ENCODE data around the gene SYNE1.

Gene SYNE1

DNA sequence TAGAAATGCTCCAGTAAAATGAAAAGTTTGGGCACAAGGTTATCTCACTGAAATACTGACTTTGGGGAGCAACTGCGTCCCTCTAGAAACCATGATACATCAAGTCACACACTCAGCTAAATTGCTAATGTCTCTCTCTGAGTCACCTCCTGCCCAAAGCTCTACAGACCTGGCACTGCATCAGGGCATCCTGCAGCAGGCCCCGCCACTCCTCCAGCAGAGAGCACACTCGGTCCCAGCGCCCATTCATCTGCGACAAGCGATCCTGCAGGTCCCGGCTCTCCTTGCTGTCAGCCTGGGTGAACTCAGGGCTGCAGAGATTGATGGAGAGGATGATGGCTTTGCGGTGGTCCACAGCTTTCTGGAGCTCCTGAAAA, 500.7 kb downstream of the SYNE1 start:
- H3K9me3 ChIP-seq: no peaks in the 10 kb centered on the region
- no peak overlapping the region for H3K27ac ChIP-seq
- TF ChIP-seq, protein P1, sequence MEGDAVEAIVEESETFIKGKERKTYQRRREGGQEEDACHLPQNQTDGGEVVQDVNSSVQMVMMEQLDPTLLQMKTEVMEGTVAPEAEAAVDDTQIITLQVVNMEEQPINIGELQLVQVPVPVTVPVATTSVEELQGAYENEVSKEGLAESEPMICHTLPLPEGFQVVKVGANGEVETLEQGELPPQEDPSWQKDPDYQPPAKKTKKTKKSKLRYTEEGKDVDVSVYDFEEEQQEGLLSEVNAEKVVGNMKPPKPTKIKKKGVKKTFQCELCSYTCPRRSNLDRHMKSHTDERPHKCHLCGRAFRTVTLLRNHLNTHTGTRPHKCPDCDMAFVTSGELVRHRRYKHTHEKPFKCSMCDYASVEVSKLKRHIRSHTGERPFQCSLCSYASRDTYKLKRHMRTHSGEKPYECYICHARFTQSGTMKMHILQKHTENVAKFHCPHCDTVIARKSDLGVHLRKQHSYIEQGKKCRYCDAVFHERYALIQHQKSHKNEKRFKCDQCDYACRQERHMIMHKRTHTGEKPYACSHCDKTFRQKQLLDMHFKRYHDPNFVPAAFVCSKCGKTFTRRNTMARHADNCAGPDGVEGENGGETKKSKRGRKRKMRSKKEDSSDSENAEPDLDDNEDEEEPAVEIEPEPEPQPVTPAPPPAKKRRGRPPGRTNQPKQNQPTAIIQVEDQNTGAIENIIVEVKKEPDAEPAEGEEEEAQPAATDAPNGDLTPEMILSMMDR (IDR thresholded peaks at IDR 0.05): no peak
- H3K4me3 ChIP-seq (ENCODE audit: low read depth in 1 of 2, low read length in 1 of 2): no peak overlapping the region
- H3K36me3 ChIP-seq: peaks cover 97% of the 10 kb centered on the region
- H3K27me3 ChIP-seq: no peaks in the 10 kb centered on the region
- H3K4me1 ChIP-seq (ENCODE audit: control insufficient read depth in 1 of 2, insufficient read depth in 1 of 2, low read depth in 1 of 2, low read length in 1 of 2): no peaks in the 10 kb centered on the region

DNA sequence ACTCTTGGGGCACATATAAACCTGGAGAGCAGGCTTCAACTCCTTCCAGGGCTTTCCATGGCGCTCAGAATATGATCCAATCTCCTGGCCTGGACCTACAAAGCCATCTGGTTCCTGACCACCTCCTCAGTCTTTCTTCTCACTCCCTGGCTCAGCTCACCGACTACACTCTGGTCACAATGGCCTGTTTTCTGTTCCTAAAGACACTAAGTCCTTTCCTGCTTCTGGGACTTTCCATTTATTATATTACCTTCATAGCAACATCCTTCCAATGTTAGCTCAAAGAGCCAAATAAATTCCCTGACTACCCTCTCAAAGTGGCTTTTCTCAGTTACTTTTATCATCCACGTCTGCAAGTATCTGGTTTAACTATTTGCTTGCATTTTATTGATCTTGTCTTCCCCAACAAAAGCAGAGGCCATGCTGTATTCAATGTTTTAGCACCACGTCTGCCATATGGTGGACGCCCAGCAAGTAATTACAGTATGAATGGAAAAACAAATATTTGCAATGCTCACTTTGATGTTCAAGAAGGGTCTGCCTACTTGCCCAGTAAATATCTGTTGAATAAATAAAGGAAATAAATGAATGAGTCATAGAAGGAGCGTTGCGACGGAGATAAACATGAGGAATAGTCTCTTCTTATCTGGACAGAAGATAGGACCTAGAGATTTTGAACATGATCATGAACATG, 501.3 kb downstream of the SYNE1 start:
- peaks cover 97% of the 10 kb centered on the region for H3K36me3 ChIP-seq
- H3K4me1 ChIP-seq (ENCODE audit: control insufficient read depth in 1 of 2, insufficient read depth in 1 of 2, low read depth in 1 of 2, low read length in 1 of 2): no peaks in the 10 kb centered on the region
- TF ChIP-seq, protein P1 (IDR thresholded peaks at IDR 0.05): no peak
- no peak overlapping the region for H3K4me3 ChIP-seq (ENCODE audit: low read depth in 1 of 2, low read length in 1 of 2)
- no peaks in the 10 kb centered on the region for H3K9me3 ChIP-seq
- no peaks in the 10 kb centered on the region for H3K27me3 ChIP-seq
- no peak overlapping the region for H3K27ac ChIP-seq

DNA sequence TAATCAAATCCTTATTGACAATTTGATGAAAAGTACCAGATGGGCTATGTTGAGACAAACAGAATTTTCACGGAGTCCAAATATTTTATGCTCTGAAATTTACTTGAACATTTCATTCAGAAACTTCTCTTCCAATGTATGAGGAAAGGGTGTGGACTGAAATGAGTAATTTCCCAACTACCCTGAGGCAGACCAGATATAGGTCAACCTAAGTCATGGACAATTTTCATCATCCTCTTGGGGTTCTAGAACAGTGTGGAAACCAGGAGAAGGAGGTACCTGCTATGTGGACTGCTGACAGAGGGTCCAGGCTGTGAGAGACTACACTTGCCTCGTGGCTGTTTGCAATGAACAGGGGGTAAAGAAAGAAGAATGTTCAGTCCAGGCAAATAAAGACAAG, 506.7 kb downstream of the SYNE1 start:
- no peaks in the 10 kb centered on the region for H3K9me3 ChIP-seq
- no peaks in the 10 kb centered on the region for H3K27me3 ChIP-seq
- TF ChIP-seq, protein P1 (IDR thresholded peaks at IDR 0.05): no peak
- H3K4me3 ChIP-seq (ENCODE audit: low read depth in 1 of 2, low read length in 1 of 2): no peak overlapping the region
- H3K4me1 ChIP-seq (ENCODE audit: control insufficient read depth in 1 of 2, insufficient read depth in 1 of 2, low read depth in 1 of 2, low read length in 1 of 2): no peaks in the 10 kb centered on the region
- H3K36me3 ChIP-seq: peaks cover 95% of the 10 kb centered on the region
- no peak overlapping the region for H3K27ac ChIP-seq

DNA sequence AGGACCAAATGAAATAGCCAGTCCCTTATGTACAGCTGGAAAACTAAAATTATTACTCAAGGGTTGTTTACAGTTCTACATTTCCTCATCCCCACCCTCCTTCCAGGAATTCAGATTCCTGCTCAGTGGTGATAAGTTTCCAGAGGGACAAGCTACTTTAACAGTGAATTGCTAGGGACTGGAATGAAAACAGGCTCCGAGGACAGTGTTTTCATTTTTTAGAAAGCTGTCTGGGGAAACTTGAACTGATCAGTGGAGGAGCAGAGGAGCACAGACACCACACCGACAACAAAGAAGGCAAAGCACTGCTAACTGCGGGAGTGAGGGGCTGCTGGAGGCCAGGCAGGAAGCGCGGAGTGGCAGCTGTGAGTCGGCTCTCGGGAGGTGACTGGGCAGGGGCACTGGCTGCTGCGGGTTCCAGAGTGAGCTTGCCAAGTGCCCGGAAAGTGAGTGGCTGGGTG, 507.4 kb downstream of the SYNE1 start:
- H3K4me1 ChIP-seq (ENCODE audit: control insufficient read depth in 1 of 2, insufficient read depth in 1 of 2, low read depth in 1 of 2, low read length in 1 of 2): no peaks in the 10 kb centered on the region
- TF ChIP-seq, protein P1 (IDR thresholded peaks at IDR 0.05): no peak
- no peak overlapping the region for H3K4me3 ChIP-seq (ENCODE audit: low read depth in 1 of 2, low read length in 1 of 2)
- no peaks in the 10 kb centered on the region for H3K27me3 ChIP-seq
- H3K36me3 ChIP-seq: peaks cover 95% of the 10 kb centered on the region
- no peaks in the 10 kb centered on the region for H3K9me3 ChIP-seq
- no peak overlapping the region for H3K27ac ChIP-seq

DNA sequence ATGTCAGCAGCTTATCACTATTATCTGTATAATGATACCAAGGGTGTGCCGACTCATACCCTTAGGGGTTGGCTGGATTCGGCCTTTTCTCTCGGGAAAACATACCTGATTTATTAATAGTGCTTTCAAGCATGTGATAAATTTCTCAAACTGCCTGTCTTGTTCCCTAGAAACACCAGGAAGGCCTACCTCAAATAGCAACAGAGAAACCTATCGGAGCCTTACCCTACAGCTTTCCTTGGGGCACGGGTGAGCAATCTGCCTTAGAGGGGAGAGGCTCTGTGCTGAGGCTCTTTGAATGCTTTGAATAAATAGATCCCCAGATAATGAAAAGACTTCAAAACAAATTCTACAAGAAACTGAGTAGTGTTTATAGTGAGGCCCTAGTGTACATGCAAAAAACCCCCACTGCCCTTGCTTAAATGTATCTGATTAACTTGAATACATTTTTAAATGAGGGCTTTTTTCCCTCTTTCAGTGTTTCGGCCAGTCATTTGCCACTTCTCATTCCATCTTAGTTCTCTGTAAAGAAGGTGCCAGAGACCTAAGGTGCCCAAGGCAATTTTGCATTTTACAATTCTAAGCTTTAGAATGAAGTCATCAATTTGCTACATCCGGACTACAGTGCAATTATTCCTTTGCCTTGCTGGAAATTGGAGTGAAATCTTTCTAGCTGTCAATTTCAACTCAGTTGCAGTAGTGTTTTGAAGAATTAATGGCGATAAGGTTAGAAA, 509.6 kb downstream of the SYNE1 start:
- Histone ChIP-seq H3K9me3 (no peaks in the 10 kb centered on the region), H3K4me1 (ENCODE audit: control insufficient read depth in 1 of 2, insufficient read depth in 1 of 2, low read depth in 1 of 2, low read length in 1 of 2) (no peaks in the 10 kb centered on the region), H3K27ac (no peak overlapping the region), H3K4me3 (ENCODE audit: low read depth in 1 of 2, low read length in 1 of 2) (no peak overlapping the region), H3K27me3 (no peaks in the 10 kb centered on the region), H3K36me3 (peaks cover 95% of the 10 kb centered on the region)
- TF ChIP-seq, protein P1 (IDR thresholded peaks at IDR 0.05): no peak

All from neutrophil (primary cell).